A673 (cell line): ENCODE data around the gene CATSPERB.

Source experiments
- EZH2 ChIP-seq: fragments of 200-600 bp; sonication (generic); IDR thresholded peaks from 2 replicates; pipeline ENCODE4 v1.6.1; 2017; ENCODE audit warnings: borderline replicate concordance, low read depth, mild to moderate bottlenecking, mixed read lengths, antibody characterized with exemption, low read length; ENCODE audit not compliant: poor library complexity, severe bottlenecking
- TF ChIP-seq, protein P1 (sequence below): fragments of 300-800, 200-600 bp; sonication (generic); conservative IDR thresholded peaks from 2 replicates; pipeline ENCODE4 v1.5.1; 2017; ENCODE audit warnings: low read depth, mild to moderate bottlenecking, antibody characterized with exemption, low read length, moderate library complexity, mixed read lengths

DNA sequence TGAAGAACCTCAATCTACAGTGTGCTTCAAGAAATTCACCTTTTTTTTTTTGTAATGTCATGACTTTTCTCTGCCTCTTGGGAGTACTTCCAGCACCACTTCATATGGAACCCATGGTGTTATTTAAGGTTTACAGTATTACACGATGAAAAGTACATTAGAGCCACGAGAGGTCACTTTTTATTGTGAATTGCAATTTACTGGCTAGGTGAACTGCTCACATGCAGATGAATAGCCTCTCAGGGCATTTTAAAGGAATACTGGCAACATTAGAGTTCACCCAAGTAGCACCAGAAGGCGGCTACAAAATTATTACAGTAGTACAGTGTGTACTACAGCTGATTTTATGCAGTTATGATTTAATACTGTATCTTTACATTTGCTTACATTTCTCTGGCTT, 122.7 kb downstream of the CATSPERB start:
- TF ChIP-seq, protein P1, sequence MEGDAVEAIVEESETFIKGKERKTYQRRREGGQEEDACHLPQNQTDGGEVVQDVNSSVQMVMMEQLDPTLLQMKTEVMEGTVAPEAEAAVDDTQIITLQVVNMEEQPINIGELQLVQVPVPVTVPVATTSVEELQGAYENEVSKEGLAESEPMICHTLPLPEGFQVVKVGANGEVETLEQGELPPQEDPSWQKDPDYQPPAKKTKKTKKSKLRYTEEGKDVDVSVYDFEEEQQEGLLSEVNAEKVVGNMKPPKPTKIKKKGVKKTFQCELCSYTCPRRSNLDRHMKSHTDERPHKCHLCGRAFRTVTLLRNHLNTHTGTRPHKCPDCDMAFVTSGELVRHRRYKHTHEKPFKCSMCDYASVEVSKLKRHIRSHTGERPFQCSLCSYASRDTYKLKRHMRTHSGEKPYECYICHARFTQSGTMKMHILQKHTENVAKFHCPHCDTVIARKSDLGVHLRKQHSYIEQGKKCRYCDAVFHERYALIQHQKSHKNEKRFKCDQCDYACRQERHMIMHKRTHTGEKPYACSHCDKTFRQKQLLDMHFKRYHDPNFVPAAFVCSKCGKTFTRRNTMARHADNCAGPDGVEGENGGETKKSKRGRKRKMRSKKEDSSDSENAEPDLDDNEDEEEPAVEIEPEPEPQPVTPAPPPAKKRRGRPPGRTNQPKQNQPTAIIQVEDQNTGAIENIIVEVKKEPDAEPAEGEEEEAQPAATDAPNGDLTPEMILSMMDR: no peak
- no peak for TF ChIP-seq EZH2
